HEK293T (cell line): ENCODE results near the gene GRID2.

Experiments
- ARNT ChIP-seq: fragments of 450-650 bp; IDR thresholded peaks from 2 replicates; pipeline ENCODE4 v1.6.1; 2017; ENCODE audit warnings: mild to moderate bottlenecking
- BHLHE40 ChIP-seq: fragments of 450-650 bp; IDR thresholded peaks from 2 replicates; pipeline ENCODE4 v1.6.1; 2016; ENCODE audit warnings: mild to moderate bottlenecking, moderate library complexity, borderline replicate concordance
- CTBP1 ChIP-seq: fragments of 450-650 bp; IDR thresholded peaks from 2 replicates; pipeline ENCODE4 v1.6.1; 2016; ENCODE audit warnings: borderline replicate concordance
- ELF4 ChIP-seq: fragments of 450-650 bp; IDR thresholded peaks from 2 replicates; pipeline ENCODE4 v1.6.1; 2017; ENCODE audit warnings: antibody characterized with exemption
- FOXA1 ChIP-seq: fragments of 450-650 bp; IDR thresholded peaks from 2 replicates; pipeline ENCODE4 v1.6.1; 2016; ENCODE audit warnings: mild to moderate bottlenecking
- FOXK2 ChIP-seq: fragments of 450-650 bp; IDR thresholded peaks from 2 replicates; pipeline ENCODE4 v1.6.1; 2016; ENCODE audit warnings: mild to moderate bottlenecking
- FOXM1 ChIP-seq: fragments of 450-650 bp; IDR thresholded peaks from 2 replicates; pipeline ENCODE4 v1.6.1; 2017; ENCODE audit warnings: mild to moderate bottlenecking, borderline replicate concordance
- HDGF ChIP-seq: fragments of 450-650 bp; IDR thresholded peaks from 2 replicates; pipeline ENCODE4 v1.6.1; 2017; ENCODE audit warnings: antibody characterized with exemption, borderline replicate concordance
- LEF1 ChIP-seq: fragments of 450-650 bp; IDR thresholded peaks from 2 replicates; pipeline ENCODE4 v1.6.1; 2017; ENCODE audit warnings: mild to moderate bottlenecking, borderline replicate concordance
- SP1 ChIP-seq: fragments of 450-650 bp; IDR thresholded peaks from 2 replicates; pipeline ENCODE4 v1.6.1; 2017
- SUZ12 ChIP-seq: fragments of 450-650 bp; IDR thresholded peaks from 2 replicates; pipeline ENCODE4 v1.6.1; 2016; ENCODE audit warnings: mild to moderate bottlenecking
- TARDBP ChIP-seq: fragments of 450-650 bp; IDR thresholded peaks from 2 replicates; pipeline ENCODE4 v1.6.1; 2016

GRCh38 chr4:93437991-93438390 is 1134.2 kb downstream of the GRID2 start:
- TF ChIP-seq LEF1 (no peak), FOXM1 (no peak), ELF4 (no peak), SUZ12 (no peak), BHLHE40 (no peak), ARNT (no peak), HDGF (no peak), FOXA1 (no peak), TARDBP (no peak), SP1 (no peak), FOXK2 (no peak), CTBP1 (no peak)
